GM12864 (cell line): Measurements from ENCODE around the gene STK32C.

Experiments
- DNase-seq: peaks from one replicate; pipeline ENCODE4 v3.0.0-alpha.2; 2011; ENCODE audit warnings: low read depth
- H3K4me3 ChIP-seq: 2 replicates; pipeline ENCODE4 v1.5.1; 2011; ENCODE audit warnings: mild to moderate bottlenecking, low read depth, low read length, control low read depth
- TF ChIP-seq, protein P1 (sequence below): IDR thresholded peaks from 2 replicates; pipeline ENCODE4 v1.5.1; 2011; ENCODE audit warnings: low read depth, mild to moderate bottlenecking, moderate library complexity, low read length, control low read depth, inconsistent platforms; ENCODE audit errors: missing control alignments

Gene STK32C

GRCh38 chr10:132236881-132237280 lies 70.9 kb downstream of the STK32C start:
- H3K4me3 ChIP-seq: no peak overlapping the region
- TF ChIP-seq, protein P1, sequence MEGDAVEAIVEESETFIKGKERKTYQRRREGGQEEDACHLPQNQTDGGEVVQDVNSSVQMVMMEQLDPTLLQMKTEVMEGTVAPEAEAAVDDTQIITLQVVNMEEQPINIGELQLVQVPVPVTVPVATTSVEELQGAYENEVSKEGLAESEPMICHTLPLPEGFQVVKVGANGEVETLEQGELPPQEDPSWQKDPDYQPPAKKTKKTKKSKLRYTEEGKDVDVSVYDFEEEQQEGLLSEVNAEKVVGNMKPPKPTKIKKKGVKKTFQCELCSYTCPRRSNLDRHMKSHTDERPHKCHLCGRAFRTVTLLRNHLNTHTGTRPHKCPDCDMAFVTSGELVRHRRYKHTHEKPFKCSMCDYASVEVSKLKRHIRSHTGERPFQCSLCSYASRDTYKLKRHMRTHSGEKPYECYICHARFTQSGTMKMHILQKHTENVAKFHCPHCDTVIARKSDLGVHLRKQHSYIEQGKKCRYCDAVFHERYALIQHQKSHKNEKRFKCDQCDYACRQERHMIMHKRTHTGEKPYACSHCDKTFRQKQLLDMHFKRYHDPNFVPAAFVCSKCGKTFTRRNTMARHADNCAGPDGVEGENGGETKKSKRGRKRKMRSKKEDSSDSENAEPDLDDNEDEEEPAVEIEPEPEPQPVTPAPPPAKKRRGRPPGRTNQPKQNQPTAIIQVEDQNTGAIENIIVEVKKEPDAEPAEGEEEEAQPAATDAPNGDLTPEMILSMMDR: no peak
- no peak for DNase-seq

DNA sequence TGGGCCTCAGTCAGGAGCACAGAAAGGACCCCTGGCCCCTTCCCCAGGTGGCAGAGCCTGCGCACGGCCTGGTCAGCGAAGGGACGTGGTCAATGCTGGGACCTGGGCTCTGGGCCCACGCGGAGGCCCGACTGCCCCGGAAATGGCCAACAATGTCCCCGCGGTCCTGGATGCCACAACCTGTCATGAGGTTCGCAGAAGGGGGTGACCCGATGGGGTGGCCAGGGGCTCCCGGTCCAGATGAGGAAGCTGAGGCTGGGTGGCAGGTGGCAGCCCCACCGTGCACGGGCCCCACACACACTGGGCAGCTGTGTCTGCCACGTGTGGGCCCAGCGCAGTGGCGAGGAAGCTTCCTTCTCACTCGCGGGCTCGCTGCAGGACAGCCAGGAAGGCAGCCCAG lies 71.6 kb downstream of the STK32C start:
- TF ChIP-seq, protein P1: no peak
- no peak for DNase-seq
- no peak overlapping the region for H3K4me3 ChIP-seq

DNA sequence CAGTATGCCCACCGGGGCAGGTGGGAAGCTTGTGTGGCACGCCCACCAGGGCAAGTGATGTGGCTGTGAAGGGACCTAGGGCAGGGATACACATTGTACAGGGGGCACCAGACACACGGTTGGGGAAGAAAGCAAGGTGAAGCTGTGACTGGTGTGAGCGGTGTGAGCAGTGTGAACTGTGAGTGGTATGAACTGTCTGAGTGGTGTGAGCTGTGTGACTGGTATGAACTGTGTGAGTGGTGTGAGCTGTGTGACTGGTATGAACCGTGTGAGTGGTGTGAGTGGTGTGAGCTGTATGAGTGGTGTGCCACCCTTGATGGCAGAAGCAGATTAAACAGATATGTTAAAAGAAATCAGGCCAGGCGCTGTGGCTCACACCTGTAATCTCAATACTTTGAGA lies 72.9 kb downstream of the STK32C start:
- DNase-seq: no peak
- TF ChIP-seq, protein P1: no peak
- no peak overlapping the region for H3K4me3 ChIP-seq

DNA sequence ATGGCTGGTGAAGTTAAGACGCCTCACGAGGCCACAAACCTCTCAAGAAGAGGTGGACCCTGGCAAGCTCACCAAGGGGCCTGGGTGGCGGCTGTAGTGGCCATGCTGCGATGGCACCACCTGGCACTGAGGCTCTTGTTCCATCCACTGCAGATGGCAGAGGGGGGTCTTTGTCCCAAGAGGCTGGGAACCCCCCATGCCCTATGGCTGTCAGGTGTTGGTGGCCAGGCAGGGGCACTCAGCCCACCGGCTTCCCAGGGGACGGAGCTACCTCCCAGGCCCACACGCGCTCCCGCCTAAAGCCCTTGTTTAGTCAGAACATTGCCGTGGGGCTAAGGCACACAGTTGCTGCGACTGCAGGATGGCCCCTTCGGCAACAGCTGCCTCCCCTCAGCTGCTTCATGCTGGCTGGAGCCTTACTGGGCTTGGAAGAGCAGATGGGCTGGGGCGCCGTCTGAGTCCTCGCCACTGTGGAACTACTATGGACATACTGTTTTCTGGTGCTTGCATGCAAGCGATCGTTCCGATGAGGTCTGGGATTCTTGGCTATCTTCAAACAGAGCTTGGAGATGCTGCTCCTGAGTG lies 74.2 kb downstream of the STK32C start:
- TF ChIP-seq, protein P1: no peak
- no peak overlapping the region for H3K4me3 ChIP-seq
- no peak for DNase-seq

DNA sequence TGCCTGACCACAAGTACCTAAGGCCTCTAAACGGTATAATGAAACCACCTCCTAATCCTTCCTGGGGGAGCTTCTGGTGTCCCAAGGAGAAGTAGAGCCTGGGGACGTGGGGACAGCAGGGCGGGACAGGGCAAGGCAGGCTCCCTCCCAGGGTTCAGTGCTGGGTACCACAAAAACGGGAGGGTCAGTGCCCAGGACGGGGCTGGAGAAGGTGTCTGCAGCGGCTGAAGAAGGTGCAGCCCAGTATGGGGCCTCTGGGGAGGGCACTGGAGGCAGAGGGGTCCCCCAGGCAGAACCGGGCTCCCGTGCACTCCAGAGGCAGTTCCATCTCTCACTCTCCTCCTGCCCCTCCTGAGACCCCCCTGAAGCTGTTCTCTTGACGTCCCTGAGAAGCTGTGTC lies 74.8 kb downstream of the STK32C start:
- no peak overlapping the region for H3K4me3 ChIP-seq
- TF ChIP-seq, protein P1: no peak
- no peak for DNase-seq

GRCh38 chr10:132232023-132232951 lies 75.5 kb downstream of the STK32C start:
- H3K4me3 ChIP-seq: no peak overlapping the region
- no peak for DNase-seq
- TF ChIP-seq, protein P1: no peak
